Measurements from ENCODE around the gene CYTH4. TPM values are rescaled to one million over a fixed set of nuclear protein-coding genes. Genes with fewer than 3 reads are reported as not detected.

The CYTH4 gene
- total and polyA plus RNA-seq, 2 of the 13 experiments (the other 11 are each of a cell fraction or from before 2014, with no cell fraction given): not detected

GRCh38 chr22:37316875-37317371 is 34.6 kb downstream of the CYTH4 start:
- ChIA-PET POLR2A (no interaction called here), CTCF (ENCODE audit: low intra/inter-chr PET ratio, low total read pairs) (interaction anchor here (0.7 to 3.0 kb wide), 5 partner anchors 14 to 142 kb away, joined by 4 to 45 read pairs (median 6); no protein-coding TSS in a partner anchor)
- no peak overlapping the region for H3K27ac ChIP-seq (ENCODE audit: extremely low read length, insufficient read depth, low read length)
- peak; percentile 87 for FAIRE-seq
- peak; percentile 89 for ATAC-seq
- no peaks in the 10 kb centered on the region for H3K79me2 ChIP-seq (ENCODE audit: insufficient read depth, low read length)
- no peaks in the 10 kb centered on the region for H4K20me1 ChIP-seq (ENCODE audit: insufficient read depth, low read length)
- H3K9me3 ChIP-seq (ENCODE audit: low read length): no peaks in the 10 kb centered on the region
- H2AFZ ChIP-seq (ENCODE audit: low read length): no peak overlapping the region
- BruUV-seq (replicated peaks): no TSS peak
- intact Hi-C loops (cut with micrococcal nuclease; ENCODE audit: unreplicated experiment) (loop anchor here (1.0 kb wide), 2 partner anchors 113 to 140 kb away; no protein-coding TSS in a partner anchor), in situ Hi-C loops (cut with HindIII; ENCODE audit: extremely low pct_ligation_motif_present, low pct_unique_long_range_greater_than_20kb) (no loop called here)
- WGBS (ENCODE audit: low lambda C conversion rate): 72% methylated on average over 5 of the region's 11 CpGs
- DNase-seq (ENCODE audit: low spot score): peak; percentile 83
- no peak overlapping the region for H3K4me3 ChIP-seq (replicated peaks in 1 of 3; ENCODE audit: insufficient read depth in 1 of 3, low read depth in 2 of 3, low read length in 3 of 3)
- no peaks in the 10 kb centered on the region for H3K36me3 ChIP-seq (replicated peaks in 1 of 2; ENCODE audit: control insufficient read depth in 1 of 2, insufficient read depth in 2 of 2, low read length in 2 of 2)
- H3K4me1 ChIP-seq (ENCODE audit: insufficient read depth, low read length): peaks cover 18% of the 10 kb centered on the region
- H3K27me3 ChIP-seq (ENCODE audit: control insufficient read depth in 1 of 2, insufficient read depth in 2 of 2, low read length in 2 of 2): peaks cover 7 to 14% of the 10 kb centered on the region in 2 experiments; a peak in 3 of 5 replicates
- no peak overlapping the region for H3K9ac ChIP-seq (ENCODE audit: insufficient read depth, low read depth, low read length)
- no peak overlapping the region for H3K4me2 ChIP-seq (ENCODE audit: low read depth, low read length)
- TF ChIP-seq, protein P1, sequence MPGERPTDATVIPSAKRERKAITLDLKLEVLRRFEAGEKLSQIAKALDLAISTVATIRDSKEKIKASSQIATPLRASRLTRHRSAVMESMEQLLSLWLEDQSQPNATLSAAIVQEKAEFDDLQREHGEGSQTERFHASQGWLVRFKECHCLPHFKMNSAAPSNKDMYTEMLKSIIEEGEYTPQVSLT (CRISPR knock-in tag; IDR thresholded peaks at IDR 0.05; ENCODE audit: borderline replicate concordance, low read depth): no peak
- TF ChIP-seq SP1 (IDR thresholded peaks at IDR 0.05) (no peak), SP1 (CRISPR knock-in tag; IDR thresholded peaks at IDR 0.05) (no peak), CCDC6 (CRISPR knock-in tag; IDR thresholded peaks at IDR 0.05) (no peak), IRF2 (CRISPR knock-in tag; IDR thresholded peaks at IDR 0.05) (peak; percentile 71; the same call in 1 of the 2 replicates), HOXA3 (CRISPR knock-in tag; IDR thresholded peaks at IDR 0.05) (0 out of 2 replicates have a peak, but pooled peaks have one; percentile 28), RARG (CRISPR knock-in tag; IDR thresholded peaks at IDR 0.05; ENCODE audit: low read depth) (no peak), TBL1XR1 (IDR thresholded peaks at IDR 0.05; ENCODE audit: borderline replicate concordance, low read length, partially characterized antibody) (no peak), ZNF780A (CRISPR knock-in tag; IDR thresholded peaks at IDR 0.05) (no peak), YY1 (IDR thresholded peaks at IDR 0.05; ENCODE audit: insufficient read depth, insufficient replicate concordance, low read depth, low read length) (peak; percentile 53), IRX3 (CRISPR knock-in tag; IDR thresholded peaks at IDR 0.05; ENCODE audit: borderline replicate concordance, low read depth) (no peak), ZFP36 (IDR thresholded peaks at IDR 0.05; ENCODE audit: borderline replicate concordance, low read depth, low read length, partially characterized antibody) (no peak), RFX5 (IDR thresholded peaks at IDR 0.05; ENCODE audit: low read depth, low read length) (no peak), SKI (IDR thresholded peaks at IDR 0.05; ENCODE audit: partially characterized antibody) (peak; percentile 16), GABPA (IDR thresholded peaks at IDR 0.05; ENCODE audit: low read depth, low read length) (no peak), GABPA (CRISPR knock-in tag; IDR thresholded peaks at IDR 0.05; ENCODE audit: low read depth) (no peak), TOPORS (CRISPR knock-in tag; IDR thresholded peaks at IDR 0.05) (no peak)
- TF ChIP-seq, protein P2, sequence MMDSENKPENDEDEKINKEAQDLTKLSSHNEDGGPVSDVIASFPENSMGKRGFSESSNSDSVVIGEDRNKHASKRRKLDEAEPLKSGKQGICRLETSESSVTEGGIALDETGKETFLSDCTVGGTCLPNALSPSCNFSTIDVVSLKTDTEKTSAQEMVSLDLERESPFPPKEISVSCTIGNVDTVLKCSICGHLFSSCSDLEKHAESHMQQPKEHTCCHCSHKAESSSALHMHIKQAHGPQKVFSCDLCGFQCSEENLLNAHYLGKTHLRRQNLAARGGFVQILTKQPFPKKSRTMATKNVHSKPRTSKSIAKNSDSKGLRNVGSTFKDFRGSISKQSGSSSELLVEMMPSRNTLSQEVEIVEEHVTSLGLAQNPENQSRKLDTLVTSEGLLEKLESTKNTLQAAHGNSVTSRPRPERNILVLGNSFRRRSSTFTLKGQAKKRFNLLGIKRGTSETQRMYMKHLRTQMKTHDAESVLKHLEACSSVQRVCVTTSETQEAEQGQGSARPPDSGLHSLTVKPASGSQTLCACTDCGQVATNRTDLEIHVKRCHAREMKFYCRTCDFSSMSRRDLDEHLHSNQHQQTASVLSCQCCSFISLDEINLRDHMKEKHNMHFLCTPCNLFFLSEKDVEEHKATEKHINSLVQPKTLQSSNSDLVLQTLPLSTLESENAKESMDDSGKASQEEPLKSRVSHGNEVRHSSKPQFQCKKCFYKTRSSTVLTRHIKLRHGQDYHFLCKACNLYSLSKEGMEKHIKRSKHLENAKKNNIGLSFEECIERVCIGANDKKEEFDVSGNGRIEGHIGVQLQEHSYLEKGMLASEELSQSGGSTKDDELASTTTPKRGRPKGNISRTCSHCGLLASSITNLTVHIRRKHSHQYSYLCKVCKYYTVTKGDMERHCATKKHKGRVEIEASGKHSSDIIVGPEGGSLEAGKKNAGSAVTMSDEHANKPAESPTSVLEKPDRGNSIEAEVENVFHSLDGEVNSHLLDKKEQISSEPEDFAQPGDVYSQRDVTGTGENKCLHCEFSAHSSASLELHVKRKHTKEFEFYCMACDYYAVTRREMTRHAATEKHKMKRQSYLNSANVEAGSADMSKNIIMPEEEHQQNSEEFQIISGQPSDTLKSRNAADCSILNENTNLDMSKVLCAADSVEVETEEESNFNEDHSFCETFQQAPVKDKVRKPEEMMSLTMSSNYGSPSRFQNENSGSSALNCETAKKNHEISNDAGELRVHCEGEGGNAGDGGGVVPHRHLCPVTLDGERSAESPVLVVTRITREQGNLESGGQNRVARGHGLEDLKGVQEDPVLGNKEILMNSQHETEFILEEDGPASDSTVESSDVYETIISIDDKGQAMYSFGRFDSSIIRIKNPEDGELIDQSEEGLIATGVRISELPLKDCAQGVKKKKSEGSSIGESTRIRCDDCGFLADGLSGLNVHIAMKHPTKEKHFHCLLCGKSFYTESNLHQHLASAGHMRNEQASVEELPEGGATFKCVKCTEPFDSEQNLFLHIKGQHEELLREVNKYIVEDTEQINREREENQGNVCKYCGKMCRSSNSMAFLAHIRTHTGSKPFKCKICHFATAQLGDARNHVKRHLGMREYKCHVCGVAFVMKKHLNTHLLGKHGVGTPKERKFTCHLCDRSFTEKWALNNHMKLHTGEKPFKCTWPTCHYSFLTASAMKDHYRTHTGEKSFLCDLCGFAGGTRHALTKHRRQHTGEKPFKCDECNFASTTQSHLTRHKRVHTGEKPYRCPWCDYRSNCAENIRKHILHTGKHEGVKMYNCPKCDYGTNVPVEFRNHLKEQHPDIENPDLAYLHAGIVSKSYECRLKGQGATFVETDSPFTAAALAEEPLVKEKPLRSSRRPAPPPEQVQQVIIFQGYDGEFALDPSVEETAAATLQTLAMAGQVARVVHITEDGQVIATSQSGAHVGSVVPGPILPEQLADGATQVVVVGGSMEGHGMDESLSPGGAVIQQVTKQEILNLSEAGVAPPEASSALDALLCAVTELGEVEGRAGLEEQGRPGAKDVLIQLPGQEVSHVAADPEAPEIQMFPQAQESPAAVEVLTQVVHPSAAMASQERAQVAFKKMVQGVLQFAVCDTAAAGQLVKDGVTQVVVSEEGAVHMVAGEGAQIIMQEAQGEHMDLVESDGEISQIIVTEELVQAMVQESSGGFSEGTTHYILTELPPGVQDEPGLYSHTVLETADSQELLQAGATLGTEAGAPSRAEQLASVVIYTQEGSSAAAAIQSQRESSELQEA (CRISPR knock-in tag; IDR thresholded peaks at IDR 0.05; ENCODE audit: not compliant biosample characterization): no peak
